DMS79 treated with DMSO at 0.1 percent for 48 hours (cell line): ENCODE measurements around the gene FKBP1A.

Experiments used
- DNase-seq: peaks from one replicate; lab custom pipeline; 2025; lab: John Stamatoyannopoulos, UW

FKBP1A gene

DNA sequence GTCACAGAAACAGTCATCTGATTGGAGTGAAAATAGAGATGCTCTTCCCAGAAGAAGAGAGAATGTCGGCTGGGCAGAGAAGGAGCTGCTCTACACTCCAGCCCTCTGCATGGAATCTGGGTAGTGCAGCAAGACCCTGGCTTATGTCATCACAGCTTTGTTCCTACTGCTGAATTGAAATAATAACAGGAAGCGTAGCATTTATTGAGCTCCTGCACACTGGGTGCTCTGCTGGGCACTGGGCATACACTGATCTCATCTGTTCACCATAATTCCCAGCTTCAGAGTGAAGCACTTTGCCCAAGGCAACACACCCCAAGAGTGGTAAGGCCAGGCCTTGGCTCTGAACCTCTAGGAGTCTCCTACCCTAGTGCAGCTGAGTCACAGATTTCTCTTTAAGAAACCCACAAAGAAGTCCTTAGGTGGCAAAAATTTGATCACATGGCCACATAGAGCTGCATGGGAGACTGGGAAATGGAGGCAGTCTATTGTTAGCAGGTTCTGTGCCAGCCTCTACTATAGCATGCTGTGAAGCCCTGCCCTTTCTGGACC, 60.0 kb downstream of the FKBP1A start:
- no peak for DNase-seq

GRCh38 chr20:1331801-1332453, 60.9 kb downstream of the FKBP1A start:
- DNase-seq: no peak

GRCh38 chr20:1331101-1331500, 61.8 kb downstream of the FKBP1A start:
- DNase-seq: no peak

DNA sequence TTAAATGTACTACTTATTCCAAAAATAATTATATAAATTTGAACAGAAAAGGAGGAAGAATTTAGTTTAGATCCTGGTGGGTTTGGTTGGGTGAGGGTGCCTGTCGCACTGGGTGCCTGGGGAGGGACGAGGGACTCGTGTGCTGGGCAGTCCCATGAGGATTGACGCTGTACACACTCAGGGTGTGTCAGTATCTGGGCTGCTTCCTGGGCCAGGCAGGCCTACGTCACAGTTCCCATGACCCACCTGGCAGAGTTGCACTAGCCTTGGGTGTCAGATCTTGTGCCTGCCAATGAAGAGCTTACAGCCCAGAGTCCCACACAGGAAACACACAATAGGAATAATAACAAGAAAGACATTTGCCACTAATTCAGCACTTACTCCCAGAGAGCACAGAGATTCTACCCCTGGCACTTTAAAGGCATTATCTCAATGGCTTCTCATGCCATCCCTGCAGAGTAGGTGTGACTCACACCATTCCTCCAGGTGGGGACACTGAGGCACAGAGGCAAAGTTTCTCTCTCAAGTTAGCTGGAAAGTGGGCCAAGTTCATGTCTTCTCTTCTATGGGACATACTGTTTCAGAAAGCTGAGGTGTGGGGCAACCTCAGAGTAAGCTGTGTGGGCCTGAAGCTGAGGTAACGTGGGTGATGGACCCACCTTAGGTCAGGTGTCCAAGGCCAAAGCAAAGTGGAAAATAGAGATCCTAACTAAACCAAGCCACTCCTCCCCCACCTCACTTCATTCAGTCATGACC, 62.6 kb downstream of the FKBP1A start:
- DNase-seq: no peak

DNA sequence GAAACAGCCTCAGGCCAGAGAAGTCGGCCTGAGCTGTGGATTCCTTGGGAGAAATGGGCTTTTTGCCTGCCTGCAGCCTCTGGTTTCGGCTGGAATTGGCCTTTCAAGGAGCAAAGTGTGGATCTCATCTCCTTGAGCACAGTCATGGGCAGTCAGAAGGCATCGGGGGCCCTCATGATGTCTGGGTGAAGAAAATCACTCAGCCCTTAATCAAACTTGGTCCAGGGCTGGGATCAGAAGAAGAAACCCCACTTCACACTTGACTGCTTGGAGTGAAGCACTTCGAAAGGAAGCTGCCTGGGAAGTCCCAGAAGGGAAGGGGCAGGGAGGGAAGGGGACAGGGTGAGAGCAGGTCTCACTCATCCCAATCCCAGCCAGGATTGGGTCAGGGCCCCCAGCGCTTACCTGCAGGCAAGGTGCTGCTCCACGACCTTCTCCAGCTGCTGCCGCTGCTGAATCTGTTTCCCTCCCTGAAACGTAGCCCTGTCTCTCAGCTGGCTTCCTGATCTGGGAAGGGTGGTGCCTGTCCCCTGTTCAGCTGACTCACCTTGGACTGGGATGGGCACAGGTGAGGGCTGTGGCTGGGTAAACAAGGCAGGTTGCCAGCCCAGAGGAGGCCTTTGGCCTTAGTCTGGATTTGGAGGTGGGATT, 64.0 kb downstream of the FKBP1A start, which contains the start of gene SDCBP2:
TSS of gene SDCBP2 (minus strand) at position 460 of the 651 bp plus-strand sequence. CDS start 8,723 bp downstream, outside the sequence.
- peak; percentile 29 for DNase-seq

- DNase-seq: no peak
Measured at GRCh38 chr20:1327827-1328679, 64.8 kb downstream of the FKBP1A start.

- no peak for DNase-seq
Measured at GRCh38 chr20:1327241-1327653, 65.6 kb downstream of the FKBP1A start.

GRCh38 chr20:1326031-1326930, 66.6 kb downstream of the FKBP1A start:
- no peak for DNase-seq

GRCh38 chr20:1325173-1326030, 67.5 kb downstream of the FKBP1A start:
- peak; percentile 88 for DNase-seq

- no peak for DNase-seq
Measured at GRCh38 chr20:1324598-1325172, 68.2 kb downstream of the FKBP1A start.

DNA sequence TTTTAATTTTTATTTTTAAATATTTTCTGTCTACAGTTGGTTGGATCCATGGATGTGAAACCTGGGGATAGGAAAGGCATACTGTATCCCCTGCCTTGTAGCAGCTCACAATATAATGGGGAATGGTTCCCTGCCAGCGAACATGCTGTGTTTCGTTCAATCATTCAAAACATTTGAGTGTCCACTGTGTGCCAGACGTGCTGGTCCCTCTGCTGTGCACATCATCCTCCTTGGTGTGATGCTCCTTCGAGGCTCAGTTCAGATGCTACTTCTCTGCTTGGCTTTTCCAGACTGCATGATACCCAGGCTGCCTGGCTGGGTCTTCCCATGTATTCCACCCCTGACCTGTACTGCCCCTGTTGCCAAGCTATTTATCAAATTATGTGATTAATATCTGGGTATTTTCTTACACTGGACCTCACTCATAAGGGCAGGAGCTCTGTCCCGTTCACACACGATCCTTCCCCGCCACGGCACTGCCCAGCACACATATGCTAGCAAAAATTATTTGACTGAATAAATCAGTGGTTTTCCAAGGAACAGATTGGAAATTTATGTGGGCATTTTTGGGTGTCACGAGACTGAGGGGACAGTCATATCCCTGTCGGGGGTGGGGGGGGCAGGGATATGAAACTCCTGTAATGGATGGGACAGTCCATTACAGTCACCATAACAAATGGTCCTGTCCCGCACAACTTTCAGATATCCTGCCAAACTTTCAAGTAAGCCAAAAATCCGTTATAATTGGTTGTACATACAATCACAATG, 68.8 kb downstream of the FKBP1A start:
- DNase-seq: no peak

DNA sequence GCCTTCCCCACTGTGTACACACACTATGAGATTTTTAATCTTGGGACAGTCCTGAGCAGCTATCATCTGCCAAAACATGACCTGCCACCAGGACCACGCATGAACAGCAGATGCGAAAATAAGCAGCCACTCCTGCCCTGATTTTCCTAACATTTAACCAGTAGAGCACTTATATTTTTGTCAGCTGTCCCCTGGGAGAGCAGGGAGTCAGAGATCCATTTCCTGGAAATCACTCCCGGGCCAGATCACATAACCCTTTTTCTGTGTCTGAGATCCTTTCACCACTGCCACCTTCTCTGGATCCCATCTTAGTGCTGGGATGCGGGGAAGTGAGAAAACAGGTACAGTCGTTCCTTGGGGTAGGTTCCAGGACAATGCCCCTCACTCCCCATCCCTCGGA, 69.6 kb downstream of the FKBP1A start:
- no peak for DNase-seq

DNA sequence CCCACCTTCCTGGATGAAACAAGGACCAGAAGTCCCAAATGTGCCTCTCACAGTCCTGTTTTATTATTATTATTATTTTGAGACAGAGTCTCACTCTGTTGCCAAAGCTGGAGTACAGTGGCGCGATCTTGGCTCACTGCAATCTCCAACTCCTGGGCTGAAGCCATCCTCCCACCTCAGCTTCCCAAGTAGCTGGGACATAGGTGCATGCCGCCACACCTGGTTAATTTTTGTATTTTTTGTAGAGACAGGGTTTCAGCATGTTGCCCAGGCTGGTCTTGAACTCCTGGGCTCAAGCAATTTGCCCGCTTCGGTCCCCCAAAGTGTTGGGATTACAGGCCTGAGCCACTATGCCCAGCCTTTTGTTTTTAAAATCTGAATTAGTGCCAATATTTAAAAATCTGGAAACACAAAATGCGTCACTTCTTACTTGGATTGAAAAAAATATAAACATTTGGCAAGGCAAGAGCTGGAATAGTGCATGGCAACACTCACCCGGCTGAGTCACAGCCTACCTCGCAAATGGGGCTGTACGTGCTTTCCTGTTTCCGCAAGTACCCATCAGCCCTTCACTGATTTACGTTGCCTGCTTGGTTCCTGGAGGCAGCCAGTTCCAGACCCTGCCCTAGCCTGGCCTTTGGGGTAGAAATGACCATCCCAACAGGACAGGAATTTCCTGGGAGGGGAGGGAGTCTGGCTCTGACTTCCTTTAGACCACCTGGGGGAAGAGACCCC, 70.2 kb downstream of the FKBP1A start:
- DNase-seq: no peak

DNA sequence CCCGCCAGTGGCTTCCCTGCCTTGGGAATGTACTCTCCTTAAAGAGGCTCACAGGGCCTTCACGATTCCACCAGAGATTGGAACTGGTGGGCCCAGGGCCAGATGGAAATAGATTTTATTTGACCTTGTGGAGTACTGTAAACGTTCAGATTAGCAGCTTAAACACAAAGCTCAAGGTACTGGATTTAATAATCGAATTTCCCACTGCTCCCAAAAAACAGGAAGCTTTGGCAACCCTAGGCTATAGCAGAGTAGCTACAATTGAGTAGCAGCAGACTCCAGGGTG, 71.3 kb downstream of the FKBP1A start:
- DNase-seq: peak; percentile 9

- no peak for DNase-seq
Measured at GRCh38 chr20:1320902-1321653, 71.8 kb downstream of the FKBP1A start.

- DNase-seq: no peak
Measured at GRCh38 chr20:1320016-1320415, 72.8 kb downstream of the FKBP1A start.

GRCh38 chr20:1319462-1319861, 73.4 kb downstream of the FKBP1A start:
- DNase-seq: no peak
